MM.1S (cell line): ENCODE measurements around the gene TAOK1.

Experiments used
- DNase-seq: peaks from one replicate; pipeline ENCODE4 v3.0.0-alpha.2; 2015
- H2AFZ ChIP-seq: fragments of 300-600 bp; sonication (generic); 2 replicates; pipeline ENCODE4 v1.6.0; 2016; ENCODE audit warnings: antibody characterized with exemption, low read length
- H3F3A ChIP-seq: fragments of 300-600 bp; sonication (generic); 2 replicates; pipeline ENCODE4 v1.6.1; 2016; ENCODE audit warnings: mild to moderate bottlenecking, antibody characterized with exemption, low read length, moderate library complexity, mixed read lengths; ENCODE audit not compliant: insufficient read depth
- H3K27ac ChIP-seq: fragments of 300-600 bp; sonication (generic); 2 replicates; pipeline ENCODE4 v1.5.1; 2016; ENCODE audit warnings: mild to moderate bottlenecking, low read length
- H3K27me3 ChIP-seq: fragments of 300-600 bp; sonication (generic); replicated peaks from 2 replicates; pipeline ENCODE4 v1.6.0; 2016; ENCODE audit warnings: low read length; ENCODE audit not compliant: insufficient read depth
- H3K36me3 ChIP-seq: fragments of 300-600 bp; sonication (generic); replicated peaks from 2 replicates; pipeline ENCODE4 v1.6.1; 2016; ENCODE audit warnings: mild to moderate bottlenecking, low read length, mixed read lengths; ENCODE audit not compliant: insufficient read depth
- H3K4me1 ChIP-seq: fragments of 300-600 bp; sonication (generic); 2 replicates; pipeline ENCODE4 v1.6.1; 2016; ENCODE audit warnings: low read length, mixed read lengths
- H3K4me2 ChIP-seq: fragments of 300-600 bp; sonication (generic); 2 replicates; pipeline ENCODE4 v1.6.0; 2016; ENCODE audit warnings: low read depth, low read length
- H3K4me3 ChIP-seq: fragments of 300-600 bp; sonication (generic); 2 replicates; pipeline ENCODE4 v1.5.1; 2016; ENCODE audit warnings: low read length, mixed read lengths
- H3K79me2 ChIP-seq: fragments of 300-600 bp; sonication (generic); 2 replicates; pipeline ENCODE4 v1.6.1; 2016; ENCODE audit warnings: mixed run types, low read length, mixed read lengths
- H3K9ac ChIP-seq: fragments of 300-600 bp; sonication (generic); 2 replicates; pipeline ENCODE4 v1.6.1; 2016; ENCODE audit warnings: low read length, mixed read lengths
- H3K9me2 ChIP-seq: fragments of 300-600 bp; sonication (generic); replicated peaks from 2 replicates; pipeline ENCODE4 v1.6.1; 2016; ENCODE audit warnings: mild to moderate bottlenecking, low read length, mixed read lengths; ENCODE audit not compliant: insufficient read depth
- H3K9me3 ChIP-seq: fragments of 300-600 bp; sonication (generic); replicated peaks from 2 replicates; pipeline ENCODE4 v1.6.1; 2016; ENCODE audit warnings: mild to moderate bottlenecking, low read length, mixed read lengths; ENCODE audit not compliant: insufficient read depth
- H4K20me1 ChIP-seq: fragments of 300-600 bp; sonication (generic); 2 replicates; pipeline ENCODE4 v1.6.1; 2016; ENCODE audit warnings: mild to moderate bottlenecking, low read length, moderate library complexity, mixed read lengths; ENCODE audit not compliant: insufficient read depth
- EZH2 ChIP-seq: fragments of 300-600 bp; sonication (generic); optimal IDR thresholded peaks from 2 replicates; pipeline ENCODE3; 2017; ENCODE audit warnings: low read depth, mild to moderate bottlenecking, antibody characterized with exemption, low read length, mixed read lengths
- EZH2phosphoT487 ChIP-seq: fragments of 300-600 bp; sonication (generic); IDR thresholded peaks from 2 replicates; pipeline ENCODE4 v1.6.1; 2018; ENCODE audit warnings: antibody characterized with exemption, low read length
- TF ChIP-seq, protein P1 (sequence below): fragments of 300-600 bp; sonication (generic); IDR thresholded peaks from 2 replicates; pipeline ENCODE4 v1.5.1; 2016; ENCODE audit warnings: antibody characterized with exemption, low read length, mixed read lengths

TAOK1 gene

GRCh38 chr17:29582772-29583171 is 192.6 kb downstream of the TAOK1 start:
- H3K79me2 ChIP-seq: peaks cover 45% of the 10 kb centered on the region

DNA sequence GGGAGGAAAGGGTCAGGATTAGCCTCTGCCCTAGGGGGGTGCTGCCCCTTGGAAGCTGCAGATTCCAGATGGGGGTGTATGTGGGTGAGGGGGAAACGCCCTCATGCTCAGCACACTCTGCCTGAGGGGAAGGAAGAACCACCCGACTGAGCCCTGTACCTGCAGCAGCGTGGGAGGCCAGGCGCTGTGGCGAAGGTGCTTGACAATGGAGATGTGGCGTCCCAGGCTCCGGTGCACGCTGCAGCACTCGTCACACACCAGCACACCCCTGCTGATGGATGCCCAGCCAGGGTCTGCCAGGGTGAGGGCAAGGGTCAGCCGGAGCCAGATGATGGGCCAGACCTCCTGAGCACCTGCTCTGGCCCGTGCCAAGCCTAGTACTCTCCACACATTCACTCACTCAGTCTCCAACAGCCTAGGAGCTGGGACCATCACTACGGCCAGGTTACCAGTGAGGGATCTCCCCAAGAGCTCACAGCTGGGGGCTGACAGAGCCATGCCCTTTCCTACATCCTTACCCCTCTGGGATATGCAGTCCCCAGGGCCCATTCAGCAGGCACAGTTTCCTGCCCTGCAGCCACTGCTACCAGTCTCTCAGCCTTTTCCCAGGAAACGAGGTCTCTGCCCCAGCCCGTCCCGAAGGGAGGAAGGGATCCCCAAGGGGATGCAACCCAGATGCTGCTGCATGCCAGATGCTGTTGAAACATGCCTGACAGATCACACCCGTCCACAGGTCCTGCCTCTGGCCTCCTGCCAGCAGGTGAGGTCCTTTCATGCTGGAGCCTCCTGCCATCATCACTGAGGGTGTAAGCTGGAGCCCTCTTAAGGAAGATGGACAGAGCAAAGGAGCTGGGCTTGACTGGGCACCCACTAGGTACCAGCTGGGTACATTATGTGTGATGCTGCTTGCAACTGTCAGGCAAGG is 193.4 kb downstream of the TAOK1 start:
- Histone ChIP-seq H3K4me1 (peaks cover 15% of the 10 kb centered on the region; the same call in 1 of the 2 replicates), H4K20me1 (no peaks in the 10 kb centered on the region)

More at GRCh38 chr17:29582772-29583171, 192.6 kb downstream of the TAOK1 start:
- Histone ChIP-seq H3K9ac (no peak overlapping the region), H3F3A (no peaks in the 10 kb centered on the region), H3K4me2 (no peak overlapping the region), H3K27me3 (no peaks in the 10 kb centered on the region), H3K4me3 (no peak overlapping the region), H3K36me3 (no peaks in the 10 kb centered on the region), H2AFZ (no peak overlapping the region), H3K27ac (no peak overlapping the region), H3K9me3 (no peaks in the 10 kb centered on the region), H3K9me2 (no peaks in the 10 kb centered on the region), H4K20me1 (no peaks in the 10 kb centered on the region), H3K4me1 (peaks cover 11% of the 10 kb centered on the region; the same call in 1 of the 2 replicates)
- TF ChIP-seq EZH2phosphoT487 (no peak), EZH2 (no peak)
- TF ChIP-seq, protein P1, sequence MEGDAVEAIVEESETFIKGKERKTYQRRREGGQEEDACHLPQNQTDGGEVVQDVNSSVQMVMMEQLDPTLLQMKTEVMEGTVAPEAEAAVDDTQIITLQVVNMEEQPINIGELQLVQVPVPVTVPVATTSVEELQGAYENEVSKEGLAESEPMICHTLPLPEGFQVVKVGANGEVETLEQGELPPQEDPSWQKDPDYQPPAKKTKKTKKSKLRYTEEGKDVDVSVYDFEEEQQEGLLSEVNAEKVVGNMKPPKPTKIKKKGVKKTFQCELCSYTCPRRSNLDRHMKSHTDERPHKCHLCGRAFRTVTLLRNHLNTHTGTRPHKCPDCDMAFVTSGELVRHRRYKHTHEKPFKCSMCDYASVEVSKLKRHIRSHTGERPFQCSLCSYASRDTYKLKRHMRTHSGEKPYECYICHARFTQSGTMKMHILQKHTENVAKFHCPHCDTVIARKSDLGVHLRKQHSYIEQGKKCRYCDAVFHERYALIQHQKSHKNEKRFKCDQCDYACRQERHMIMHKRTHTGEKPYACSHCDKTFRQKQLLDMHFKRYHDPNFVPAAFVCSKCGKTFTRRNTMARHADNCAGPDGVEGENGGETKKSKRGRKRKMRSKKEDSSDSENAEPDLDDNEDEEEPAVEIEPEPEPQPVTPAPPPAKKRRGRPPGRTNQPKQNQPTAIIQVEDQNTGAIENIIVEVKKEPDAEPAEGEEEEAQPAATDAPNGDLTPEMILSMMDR: no peak
- DNase-seq: no peak

DNA sequence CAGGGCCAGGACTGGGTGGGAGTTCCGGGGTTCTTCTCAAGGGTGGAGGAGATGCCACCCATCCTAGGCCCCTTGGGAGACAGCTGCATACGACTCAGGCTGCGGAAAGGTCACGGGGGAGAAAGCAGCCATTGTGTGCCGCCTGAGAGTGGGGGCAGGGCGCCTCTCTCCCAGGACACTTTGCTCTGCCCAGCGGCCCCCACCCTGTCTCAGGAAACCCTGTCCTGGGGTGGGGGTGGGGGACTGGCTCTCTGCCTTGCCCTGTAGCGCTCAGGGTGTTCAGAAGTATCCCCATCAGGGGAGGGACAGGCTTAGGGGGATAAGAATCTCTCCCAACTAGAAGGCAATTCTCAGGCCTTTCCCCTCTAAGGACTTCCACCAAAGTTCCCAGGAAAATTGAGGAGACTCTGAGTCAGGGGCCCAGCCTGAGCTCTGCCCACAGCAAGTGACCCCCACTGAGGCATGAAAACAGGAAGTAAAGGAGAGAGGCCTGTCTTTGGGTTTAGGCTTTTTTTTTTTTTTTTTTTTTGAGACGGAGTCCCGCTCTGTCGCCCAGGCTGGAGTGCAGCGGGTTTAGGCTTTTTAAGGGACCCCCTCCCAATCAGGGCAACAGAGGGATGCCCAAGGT is 194.4 kb downstream of the TAOK1 start:
- Histone ChIP-seq H3K36me3 (no peaks in the 10 kb centered on the region), H3K27ac (no peak overlapping the region), H3K9me3 (no peaks in the 10 kb centered on the region), H3K9ac (no peak overlapping the region), H3K4me3 (no peak overlapping the region), H2AFZ (no peak overlapping the region), H3K4me1 (peaks cover 15% of the 10 kb centered on the region; the same call in 1 of the 2 replicates), H3K27me3 (no peaks in the 10 kb centered on the region), H4K20me1 (no peaks in the 10 kb centered on the region), H3K9me2 (no peaks in the 10 kb centered on the region), H3K4me2 (no peak overlapping the region), H3K79me2 (peaks cover 57% of the 10 kb centered on the region), H3F3A (no peaks in the 10 kb centered on the region)
- DNase-seq: no peak
- TF ChIP-seq, protein P1: no peak
- TF ChIP-seq EZH2: no peak
- no peak for TF ChIP-seq EZH2phosphoT487

More for the DNA sequence above, 193.4 kb downstream of the TAOK1 start:
- no peak overlapping the region for H3K4me2 ChIP-seq
- H3K27me3 ChIP-seq: no peaks in the 10 kb centered on the region
- no peak overlapping the region for H3K27ac ChIP-seq
- no peaks in the 10 kb centered on the region for H3K36me3 ChIP-seq
- TF ChIP-seq EZH2: no peak
- no peak for TF ChIP-seq EZH2phosphoT487
- TF ChIP-seq, protein P1: no peak
- H3F3A ChIP-seq: no peaks in the 10 kb centered on the region
- H3K9me3 ChIP-seq: no peaks in the 10 kb centered on the region
- peaks cover 54% of the 10 kb centered on the region for H3K79me2 ChIP-seq
- DNase-seq: no peak
- no peak overlapping the region for H2AFZ ChIP-seq
- no peak overlapping the region for H3K9ac ChIP-seq
- no peaks in the 10 kb centered on the region for H3K9me2 ChIP-seq
- H3K4me3 ChIP-seq: no peak overlapping the region
